GM10266 (cell line): ENCODE measurements around the gene MALRD1.

Source experiments
- DNase-seq: peaks from one replicate; pipeline ENCODE4 v3.0.0; 2012; ENCODE audit errors: extremely low spot score
- CTCF ChIP-seq: IDR thresholded peaks from 2 replicates; pipeline ENCODE4 v1.5.1; 2012; ENCODE audit warnings: mild to moderate bottlenecking, low read depth; ENCODE audit not compliant: control insufficient read depth, insufficient read depth; ENCODE audit errors: missing control alignments

Gene MALRD1

GRCh38 chr10:19290770-19291169 lies 242.2 kb downstream of the MALRD1 start:
- TF ChIP-seq CTCF = no peak
- DNase-seq = no peak

DNA sequence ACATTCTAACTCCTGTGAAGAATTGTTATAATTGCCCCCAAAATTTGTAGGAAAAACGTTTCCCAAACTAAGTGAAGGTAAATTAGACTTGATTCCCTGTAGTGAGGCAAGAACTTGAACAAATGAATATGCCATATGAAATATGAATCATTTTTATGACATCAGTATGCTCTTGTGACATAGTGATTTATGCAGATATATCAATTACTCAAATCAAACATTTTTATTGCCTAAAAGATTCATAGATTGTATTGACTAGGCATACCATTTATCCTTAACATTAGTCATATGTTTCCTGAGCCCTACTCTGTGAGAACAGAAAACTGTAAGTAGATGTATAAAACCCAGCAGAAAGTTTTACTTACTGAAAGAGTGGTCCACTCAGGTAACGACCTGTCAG lies 245.6 kb downstream of the MALRD1 start:
- no peak for TF ChIP-seq CTCF

DNA sequence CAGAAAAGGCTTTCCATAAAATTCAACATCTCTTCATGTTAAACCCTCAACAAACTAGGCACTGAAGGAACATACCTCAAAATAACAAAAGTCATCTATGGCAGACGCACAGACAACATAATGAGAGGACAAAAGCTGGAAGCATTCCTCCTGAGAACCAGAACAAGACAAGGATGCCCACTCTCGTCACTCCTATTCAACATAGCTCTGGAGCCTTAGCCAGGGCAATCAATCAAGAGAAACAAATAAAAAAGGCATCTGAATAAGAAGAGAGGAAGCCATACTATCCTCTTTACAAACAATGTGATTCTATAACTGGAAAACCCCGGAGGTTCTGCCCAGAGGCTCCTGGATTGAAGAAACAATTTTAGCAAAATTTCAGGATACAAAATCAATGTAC lies 251.0 kb downstream of the MALRD1 start:
- TF ChIP-seq CTCF = no peak
- no peak for DNase-seq

More for the DNA sequence above, 245.6 kb downstream of the MALRD1 start:
- no peak for DNase-seq

- DNase-seq = no peak
These were observed 253.5 kb downstream of the MALRD1 start for GRCh38 chr10:19302117-19302516.

GRCh38 chr10:19310066-19310465 lies 261.5 kb downstream of the MALRD1 start:
- no peak for DNase-seq
- no peak for TF ChIP-seq CTCF

More at GRCh38 chr10:19302117-19302516, 253.5 kb downstream of the MALRD1 start:
- TF ChIP-seq CTCF = no peak

- TF ChIP-seq CTCF = no peak
These were observed 267.7 kb downstream of the MALRD1 start for GRCh38 chr10:19316204-19316870.

DNA sequence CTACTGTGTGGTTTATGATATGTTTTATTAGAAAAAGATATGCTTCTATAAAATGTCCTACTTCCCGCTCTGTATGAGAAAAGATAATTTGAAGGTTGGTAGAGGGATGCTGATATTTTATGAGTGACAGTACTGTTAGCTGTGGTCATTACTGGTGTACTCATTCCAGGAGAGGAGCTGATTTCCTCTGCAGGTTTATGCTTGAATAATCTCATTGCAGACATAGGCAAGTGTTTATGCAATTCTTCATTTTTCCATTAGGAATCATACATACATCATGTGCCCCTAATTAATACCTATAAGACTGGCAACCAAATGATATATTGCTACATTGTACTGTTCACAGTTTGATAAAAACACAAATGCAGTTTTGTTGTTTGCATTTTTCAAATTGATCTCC lies 269.4 kb downstream of the MALRD1 start:
- TF ChIP-seq CTCF = no peak
- DNase-seq = no peak

More at GRCh38 chr10:19316204-19316870, 267.7 kb downstream of the MALRD1 start:
- no peak for DNase-seq
